Endodermal cell (in vitro differentiated cells): ENCODE data around the gene SPINK14. TPM values are rescaled to one million over a fixed set of nuclear protein-coding genes. Genes with fewer than 3 reads are reported as not detected.

Source experiments
- DNase-seq: peaks from one replicate; pipeline ENCODE4 v3.0.0-alpha.2; 2017
- H3K27ac ChIP-seq: 2 replicates; pipeline ENCODE4 v1.5.1; 2013; ENCODE audit warnings: mild to moderate bottlenecking, low read depth, low read length, moderate library complexity
- H3K27me3 ChIP-seq: 2 replicates; pipeline ENCODE4 v1.6.1; 2013; ENCODE audit warnings: mild to moderate bottlenecking, low read length, moderate library complexity; ENCODE audit not compliant: insufficient read depth, control insufficient read depth, poor library complexity, severe bottlenecking
- H3K36me3 ChIP-seq: 2 replicates; pipeline ENCODE4 v1.7.0; 2013; ENCODE audit warnings: mild to moderate bottlenecking, low read length, moderate library complexity; ENCODE audit not compliant: control insufficient read depth, insufficient read depth
- H3K4me1 ChIP-seq: one replicate; pipeline ENCODE4 v1.7.0; 2013; ENCODE audit warnings: low read length; ENCODE audit not compliant: control insufficient read depth, insufficient read depth
- H3K4me3 ChIP-seq: 2 replicates; pipeline ENCODE4 v1.5.1; 2013; ENCODE audit warnings: mild to moderate bottlenecking, low read length, moderate library complexity
- H3K9ac ChIP-seq: 2 replicates; pipeline ENCODE4 v1.6.1; 2013; ENCODE audit warnings: mild to moderate bottlenecking, low read length, moderate library complexity; ENCODE audit not compliant: poor library complexity, severe bottlenecking; ENCODE audit errors: extremely low read depth
- H3K9me3 ChIP-seq: 2 replicates; pipeline ENCODE4 v1.6.1; 2013; ENCODE audit warnings: mild to moderate bottlenecking, low read length, moderate library complexity; ENCODE audit not compliant: control insufficient read depth
- H3K27ac Mint-ChIP-seq: 2 replicates; pipeline ENCODE4 v1.8.0; 2020; ENCODE audit warnings: mixed read lengths
- H3K27me3 Mint-ChIP-seq: 2 replicates; pipeline ENCODE4 v1.8.0; 2021; ENCODE audit warnings: mild to moderate bottlenecking, mixed read lengths; ENCODE audit not compliant: insufficient read depth
- H3K36me3 Mint-ChIP-seq: 2 replicates; pipeline ENCODE4 v1.8.0; 2020; ENCODE audit warnings: low read depth, mixed read lengths
- H3K4me1 Mint-ChIP-seq: 2 replicates; pipeline ENCODE4 v1.8.0; 2020; ENCODE audit warnings: mixed read lengths
- H3K4me3 Mint-ChIP-seq: 2 replicates; pipeline ENCODE4 v1.8.0; 2020; ENCODE audit warnings: mild to moderate bottlenecking, moderate library complexity, mixed read lengths
- H3K9me3 Mint-ChIP-seq: 2 replicates; pipeline ENCODE4 v1.8.0; 2020; ENCODE audit warnings: mild to moderate bottlenecking, mixed read lengths
- WGBS, 2 experiments: methylation state at CpG; one replicate each; pipeline versions ENCODE4 v1.1.5 to v1.1.7; 2013; ENCODE audit warnings: missing lambda C conversion rate in 2 of 2, mixed read lengths in 1 of 2; ENCODE audit not compliant: insufficient coverage in 1 of 2, insufficient read length in 1 of 2; 5-methylcytosine and 5-hydroxymethylcytosine counted together
- total RNA-seq, 2 donors: library from RNA; stranded (reverse); fragmentation: NEBNext Ultra II Directional in 1 of 2; extraction: Animal tissue kit (Norgen Biotek cat#: 25700) in 1 of 2; gene quantifications; 2 replicates in 1 of 2; 3 replicates in 1 of 2; pipeline ENCODE4 v1.2.1, GENCODE V29; 2021
- TF ChIP-seq, protein P1 (sequence below): fragments of 200-600 bp; sonication (generic); conservative IDR thresholded peaks from 2 replicates; pipeline ENCODE4 v1.5.0; 2021; ENCODE audit warnings: antibody characterized with exemption, mild to moderate bottlenecking

SPINK14 gene
- total RNA-seq, 2 donors from 2014 or later, result not detected

DNA sequence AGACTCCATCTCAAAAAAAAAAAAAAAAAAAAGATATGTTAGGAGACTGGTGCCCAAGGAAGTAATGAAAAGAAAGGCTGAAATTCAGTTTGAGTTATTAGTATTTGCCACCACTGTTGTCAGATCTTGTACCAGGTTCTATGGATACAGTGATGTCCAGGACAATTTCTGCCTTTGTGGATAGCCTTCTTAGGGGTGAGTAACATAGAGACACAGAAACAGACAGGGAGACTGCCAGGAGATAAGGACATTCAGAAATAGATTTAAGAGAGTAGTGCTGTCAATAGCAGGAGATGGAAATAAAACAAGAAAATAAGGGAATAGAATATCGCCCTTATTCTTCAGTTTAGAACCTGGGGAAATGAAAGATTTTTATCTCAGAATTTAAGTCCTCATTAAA lies 6.3 kb upstream of the SPINK14 start:
- TF ChIP-seq, protein P1, sequence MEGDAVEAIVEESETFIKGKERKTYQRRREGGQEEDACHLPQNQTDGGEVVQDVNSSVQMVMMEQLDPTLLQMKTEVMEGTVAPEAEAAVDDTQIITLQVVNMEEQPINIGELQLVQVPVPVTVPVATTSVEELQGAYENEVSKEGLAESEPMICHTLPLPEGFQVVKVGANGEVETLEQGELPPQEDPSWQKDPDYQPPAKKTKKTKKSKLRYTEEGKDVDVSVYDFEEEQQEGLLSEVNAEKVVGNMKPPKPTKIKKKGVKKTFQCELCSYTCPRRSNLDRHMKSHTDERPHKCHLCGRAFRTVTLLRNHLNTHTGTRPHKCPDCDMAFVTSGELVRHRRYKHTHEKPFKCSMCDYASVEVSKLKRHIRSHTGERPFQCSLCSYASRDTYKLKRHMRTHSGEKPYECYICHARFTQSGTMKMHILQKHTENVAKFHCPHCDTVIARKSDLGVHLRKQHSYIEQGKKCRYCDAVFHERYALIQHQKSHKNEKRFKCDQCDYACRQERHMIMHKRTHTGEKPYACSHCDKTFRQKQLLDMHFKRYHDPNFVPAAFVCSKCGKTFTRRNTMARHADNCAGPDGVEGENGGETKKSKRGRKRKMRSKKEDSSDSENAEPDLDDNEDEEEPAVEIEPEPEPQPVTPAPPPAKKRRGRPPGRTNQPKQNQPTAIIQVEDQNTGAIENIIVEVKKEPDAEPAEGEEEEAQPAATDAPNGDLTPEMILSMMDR, result no peak
- DNase-seq, result no peak
- Histone ChIP-seq H3K27ac (no peak overlapping the region), H3K4me3 (no peak overlapping the region), H3K36me3 (no peaks in the 10 kb centered on the region), H3K27me3 (no peaks in the 10 kb centered on the region), H3K9me3 (peaks cover 30% of the 10 kb centered on the region), H3K4me1 (no peaks in the 10 kb centered on the region), H3K9ac (no peak overlapping the region)
- Mint-ChIP-seq H3K4me3 (no peak overlapping the region), H3K4me1 (peaks cover 7% of the 10 kb centered on the region), H3K27me3 (no peaks in the 10 kb centered on the region), H3K36me3 (no peaks in the 10 kb centered on the region), H3K9me3 (peaks cover 16% of the 10 kb centered on the region), H3K27ac (no peak overlapping the region)
- 95 to 100% methylated on average over 1 of the region's 1 CpG for WGBS, 2 experiments

DNA sequence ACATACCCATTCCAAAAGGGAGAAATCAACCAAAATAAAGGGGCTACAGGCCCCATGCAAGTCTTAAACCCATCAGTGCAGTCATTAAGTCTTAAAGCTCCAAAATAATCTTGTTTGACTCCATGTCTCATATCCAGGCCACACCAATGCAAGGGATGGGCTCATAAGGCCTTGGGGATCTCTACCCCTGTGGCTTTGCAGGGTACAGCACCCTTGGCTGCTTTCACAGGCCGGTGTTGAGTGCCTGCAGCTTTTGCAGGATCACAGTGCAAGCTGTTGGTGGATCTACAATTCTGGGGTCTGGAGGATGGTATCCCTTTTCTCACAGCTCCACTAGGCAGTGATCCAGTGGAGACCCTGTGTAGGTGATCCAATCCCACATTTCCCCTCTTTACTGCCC lies 5.0 kb upstream of the SPINK14 start:
- Mint-ChIP-seq H3K36me3 (no peaks in the 10 kb centered on the region), H3K27me3 (no peaks in the 10 kb centered on the region), H3K9me3 (peaks cover 16% of the 10 kb centered on the region), H3K4me1 (peaks cover 7% of the 10 kb centered on the region), H3K27ac (no peak overlapping the region), H3K4me3 (no peak overlapping the region)
- no peak overlapping the region for H3K9ac ChIP-seq
- 91% methylated on average over 1 of the region's 1 CpG; no CpG with 5 or more reads in 1 of the 2 experiments for WGBS, 2 experiments
- H3K4me3 ChIP-seq, result no peak overlapping the region
- TF ChIP-seq, protein P1, result peak; percentile 38
- no peaks in the 10 kb centered on the region for H3K4me1 ChIP-seq
- H3K9me3 ChIP-seq, result peaks cover 30% of the 10 kb centered on the region
- no peak for DNase-seq
- H3K36me3 ChIP-seq, result no peaks in the 10 kb centered on the region
- no peak overlapping the region for H3K27ac ChIP-seq
- no peaks in the 10 kb centered on the region for H3K27me3 ChIP-seq

DNA sequence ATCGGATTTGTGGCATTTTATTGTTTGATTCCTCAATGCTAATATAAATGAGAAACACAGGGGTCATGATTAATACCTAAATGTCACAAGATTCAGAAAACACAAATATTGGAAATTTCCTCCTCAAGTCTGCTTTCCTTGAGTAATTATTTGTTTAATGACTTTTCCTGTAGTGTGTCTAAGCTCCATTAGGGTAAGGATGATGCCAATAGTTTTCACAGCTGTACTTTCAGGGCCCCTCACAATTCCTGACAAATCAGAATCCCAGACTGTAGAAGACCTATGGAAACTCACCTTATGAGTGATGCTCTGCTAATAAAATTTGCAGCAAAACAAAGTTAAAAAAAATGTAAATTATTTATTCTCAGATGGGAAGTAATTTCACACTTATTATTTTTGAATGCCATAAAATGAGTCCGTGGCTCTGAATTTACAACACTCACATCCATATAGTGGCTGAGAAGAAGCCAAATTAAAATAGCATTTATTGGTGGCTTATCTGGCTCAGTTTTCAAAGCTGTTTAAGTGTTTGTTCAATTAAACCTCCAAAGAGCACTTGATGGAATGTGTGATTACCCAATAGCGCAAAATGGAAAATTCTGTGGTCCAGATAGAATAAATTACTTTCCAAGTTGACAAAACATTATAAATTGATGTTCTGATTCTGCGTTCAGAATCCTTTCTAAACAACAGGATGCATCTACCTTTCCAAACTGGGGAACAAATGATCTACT lies 1.6 kb upstream of the SPINK14 start:
- H3K4me3 Mint-ChIP-seq, result no peak overlapping the region
- peaks cover 14% of the 10 kb centered on the region for H3K9me3 Mint-ChIP-seq
- H3K27me3 Mint-ChIP-seq, result no peaks in the 10 kb centered on the region
- H3K4me1 Mint-ChIP-seq, result peaks cover 7% of the 10 kb centered on the region
- H3K27ac Mint-ChIP-seq, result no peak overlapping the region
- no peak for DNase-seq
- H3K27ac ChIP-seq, result no peak overlapping the region
- TF ChIP-seq, protein P1, result no peak
- H3K4me3 ChIP-seq, result no peak overlapping the region
- WGBS, 2 experiments, result 87 to 100% methylated on average over 2 to 4 of the region's 4 CpGs
- no peaks in the 10 kb centered on the region for H3K4me1 ChIP-seq
- H3K9ac ChIP-seq, result no peak overlapping the region
- no peaks in the 10 kb centered on the region for H3K36me3 ChIP-seq
- peaks cover 30% of the 10 kb centered on the region for H3K9me3 ChIP-seq
- no peaks in the 10 kb centered on the region for H3K27me3 ChIP-seq
- no peaks in the 10 kb centered on the region for H3K36me3 Mint-ChIP-seq
